ENCODE data around the gene CDH3.
A peak's percentile ranks its signal among the peaks of the same experiment; 100 is the strongest.

Gene CDH3

GRCh38 chr16:68655806-68656205, 10.7 kb downstream of the CDH3 start:
- no peak for DNase-seq

DNA sequence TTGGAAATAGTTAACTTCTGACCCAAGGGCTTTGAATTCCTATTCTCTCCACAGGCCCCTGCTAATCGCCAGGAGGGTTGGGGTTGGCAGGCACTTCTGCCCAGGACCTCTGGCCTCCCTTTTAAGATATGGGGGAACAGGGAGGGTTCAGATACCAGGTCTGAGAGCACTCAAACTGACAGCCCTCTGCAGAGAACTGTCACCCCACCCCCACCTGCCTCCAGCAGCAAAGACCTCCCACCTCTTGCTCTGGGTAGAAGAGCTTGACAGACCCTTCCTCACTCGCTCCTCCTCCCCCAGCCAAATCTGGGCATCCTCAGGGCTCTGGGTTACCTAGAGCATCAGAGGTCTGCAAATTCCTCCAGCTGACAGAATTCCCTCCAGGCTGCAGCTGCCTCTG, 11.6 kb downstream of the CDH3 start:
- no peak for DNase-seq

GRCh38 chr16:68658341-68658973, 13.3 kb downstream of the CDH3 start:
- DNase-seq = no peak

DNA sequence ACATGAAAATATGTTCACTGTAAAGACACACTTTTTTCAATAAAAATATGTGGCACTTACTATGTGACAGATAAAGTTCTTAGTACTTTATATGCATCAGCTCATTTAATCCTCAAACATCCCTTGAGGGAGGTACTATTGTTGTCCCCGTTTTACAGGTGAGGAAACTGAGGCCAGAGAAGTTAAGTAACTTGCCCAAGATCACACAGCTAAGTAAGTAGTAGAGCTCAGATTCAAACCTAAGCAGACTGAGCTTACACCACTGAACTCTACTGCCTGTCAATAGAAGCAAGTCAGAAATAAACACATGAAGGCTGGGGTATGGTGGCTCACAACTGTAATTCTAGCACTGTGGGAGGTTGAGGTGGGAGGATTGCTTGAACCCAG, 13.9 kb downstream of the CDH3 start:
- no peak for DNase-seq

GRCh38 chr16:68659412-68660358, 14.6 kb downstream of the CDH3 start:
- no peak for DNase-seq

- DNase-seq = no peak
Measured at GRCh38 chr16:68660359-68660795, 15.3 kb downstream of the CDH3 start.

- DNase-seq = no peak
Measured at GRCh38 chr16:68662035-68662434, 16.9 kb downstream of the CDH3 start.

DNA sequence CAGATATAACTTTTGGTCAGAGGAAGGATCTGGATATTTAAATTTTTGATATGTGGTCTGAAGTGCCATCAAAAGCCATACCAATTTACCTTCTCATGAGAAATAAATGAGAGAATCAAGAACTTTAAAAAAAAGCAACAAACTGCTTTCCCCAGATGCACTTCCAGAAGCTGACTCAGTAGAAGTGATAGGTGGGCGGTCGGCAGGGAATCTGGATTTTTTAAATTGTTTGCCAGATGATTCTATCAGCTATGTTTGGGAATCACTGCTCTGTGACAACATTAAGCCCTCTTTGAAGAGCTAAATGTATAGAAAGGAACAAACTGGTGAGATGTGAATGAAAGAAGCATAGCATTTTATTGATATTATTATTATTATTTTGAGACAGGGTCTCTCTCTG, 19.2 kb downstream of the CDH3 start:
- no peak for DNase-seq

DNA sequence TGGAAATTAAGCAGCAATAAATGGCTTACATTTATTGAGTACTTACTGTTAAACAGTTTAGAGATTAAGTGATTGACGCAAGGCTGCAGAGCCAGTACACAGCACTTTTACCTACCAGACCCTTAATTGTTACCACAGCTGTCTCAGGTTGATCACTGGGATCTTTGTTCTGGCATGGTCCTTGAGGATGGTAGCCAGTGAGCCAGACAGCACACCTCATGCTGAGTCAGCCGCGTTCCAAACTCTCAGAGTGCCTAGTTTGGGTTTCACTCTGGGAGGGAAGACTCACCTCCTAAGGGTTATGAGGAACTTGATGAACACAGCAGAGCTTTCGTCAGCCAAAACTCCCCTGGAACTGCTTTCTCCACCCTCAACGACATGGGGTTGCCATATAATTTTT, 20.4 kb downstream of the CDH3 start:
- no peak for DNase-seq

GRCh38 chr16:68668266-68668665, 23.2 kb downstream of the CDH3 start:
- DNase-seq = no peak

DNA sequence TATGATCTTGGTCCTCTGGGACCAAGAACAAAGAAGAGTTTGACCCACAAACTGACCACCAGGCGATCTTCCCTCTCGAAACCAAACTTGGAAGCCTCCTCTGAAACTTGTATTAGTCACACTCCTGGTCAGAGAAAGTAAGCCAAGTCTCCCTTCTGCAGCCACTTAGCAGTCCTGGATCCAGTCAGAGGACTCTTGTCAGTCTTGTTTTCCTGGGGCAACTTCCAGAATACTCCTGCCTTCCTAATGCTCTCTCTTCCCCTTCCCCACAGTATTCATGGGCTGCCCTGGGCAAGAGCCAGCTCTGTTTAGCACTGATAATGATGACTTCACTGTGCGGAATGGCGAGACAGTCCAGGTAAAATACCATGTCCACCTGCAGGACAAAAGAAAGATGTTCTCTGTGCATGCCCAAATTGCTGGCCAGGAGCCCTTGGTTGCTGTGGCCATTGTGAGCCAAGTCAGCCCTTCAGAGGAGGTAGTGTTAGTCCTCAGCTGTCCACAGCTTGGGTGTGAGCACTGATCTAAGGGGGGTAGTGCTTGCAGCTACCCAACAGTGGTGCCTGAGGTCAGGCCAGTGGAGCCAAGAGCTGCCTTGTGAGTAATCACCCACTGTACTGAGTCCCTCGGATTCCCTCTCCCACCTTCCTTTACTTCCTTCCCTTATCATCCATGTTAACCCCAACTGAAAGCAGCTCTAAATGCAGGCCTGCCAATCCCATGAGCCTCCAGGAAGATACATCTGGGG, 31.2 kb downstream of the CDH3 start:
- DNase-seq = no peak

DNA sequence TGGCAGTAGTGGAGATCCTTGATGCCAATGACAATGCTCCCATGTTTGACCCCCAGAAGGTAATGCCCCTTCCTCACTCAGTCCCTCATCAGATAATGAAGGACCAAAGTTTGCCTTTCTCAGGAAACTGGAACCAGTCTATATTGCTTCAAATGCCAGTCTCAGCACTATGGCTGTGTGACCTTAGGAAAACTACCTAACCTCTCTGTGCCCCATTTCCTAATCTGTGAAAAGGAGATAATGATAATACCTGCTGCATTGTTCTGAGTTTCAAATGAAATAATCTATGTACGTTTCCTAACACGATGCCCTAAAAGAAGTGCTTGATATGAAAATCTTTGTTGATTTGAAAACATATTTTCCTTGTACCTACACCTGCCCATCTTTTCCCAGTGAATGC, 35.9 kb downstream of the CDH3 start:
- no peak for DNase-seq

GRCh38 chr16:68685685-68686478, 40.8 kb downstream of the CDH3 start:
- DNase-seq = no peak

DNA sequence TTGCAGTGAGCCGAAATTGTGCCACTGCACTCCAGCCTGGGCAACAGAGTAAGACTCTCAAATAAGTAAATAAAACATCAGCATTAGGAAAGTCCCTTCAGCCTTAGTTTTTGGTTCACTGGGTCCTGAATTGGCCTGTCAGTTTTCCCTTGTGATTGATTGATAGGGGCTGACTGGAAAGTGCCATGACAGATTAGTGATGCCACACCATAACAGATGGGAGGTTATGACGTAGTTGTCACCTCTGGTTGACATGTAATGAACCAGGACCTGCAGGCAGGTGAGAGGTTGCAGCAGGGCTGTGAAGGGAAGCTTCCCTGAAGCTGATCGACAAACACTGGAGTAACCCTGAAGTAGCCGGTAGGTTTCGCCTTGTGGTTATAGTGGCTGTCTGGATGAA, 41.8 kb downstream of the CDH3 start:
- no peak for DNase-seq

DNA sequence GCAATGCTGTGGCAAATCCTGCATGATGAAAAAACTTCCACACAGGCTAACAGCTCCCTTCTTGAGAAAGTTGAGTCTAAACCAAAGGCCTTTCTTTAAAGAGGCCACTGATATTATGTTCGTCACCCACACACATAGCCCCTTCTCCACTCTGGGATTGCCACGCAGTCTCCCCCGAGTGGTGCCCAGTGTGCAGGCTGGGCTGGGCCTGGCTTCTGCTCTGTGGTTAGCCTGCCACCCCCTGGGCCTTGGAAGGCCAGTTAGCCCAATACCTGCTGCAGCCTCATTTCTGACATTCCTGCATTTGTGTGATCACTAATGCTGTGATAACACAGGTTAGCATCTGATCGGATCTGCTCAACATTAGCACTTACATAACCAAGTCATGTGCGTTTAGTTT, 44.8 kb downstream of the CDH3 start:
- no peak for DNase-seq

DNA sequence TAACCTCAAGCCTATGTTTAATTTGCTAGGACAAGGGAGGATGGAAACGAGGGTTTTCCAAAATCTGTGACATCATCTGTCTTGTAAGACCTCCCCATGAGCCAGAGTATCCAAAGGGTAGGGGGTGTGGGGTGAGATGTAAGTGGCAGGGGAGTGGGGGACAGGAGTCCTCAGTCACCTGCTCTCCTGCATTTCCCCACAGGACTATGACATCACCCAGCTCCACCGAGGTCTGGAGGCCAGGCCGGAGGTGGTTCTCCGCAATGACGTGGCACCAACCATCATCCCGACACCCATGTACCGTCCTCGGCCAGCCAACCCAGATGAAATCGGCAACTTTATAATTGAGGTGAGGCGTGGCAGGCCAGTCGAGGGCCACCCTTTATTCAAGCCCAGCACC, 50.5 kb downstream of the CDH3 start:
- DNase-seq = no peak

GRCh38 chr16:68696514-68696913, 51.4 kb downstream of the CDH3 start:
- no peak for DNase-seq

- DNase-seq = no peak
Measured at GRCh38 chr16:68698091-68698490, 53.0 kb downstream of the CDH3 start.

DNA sequence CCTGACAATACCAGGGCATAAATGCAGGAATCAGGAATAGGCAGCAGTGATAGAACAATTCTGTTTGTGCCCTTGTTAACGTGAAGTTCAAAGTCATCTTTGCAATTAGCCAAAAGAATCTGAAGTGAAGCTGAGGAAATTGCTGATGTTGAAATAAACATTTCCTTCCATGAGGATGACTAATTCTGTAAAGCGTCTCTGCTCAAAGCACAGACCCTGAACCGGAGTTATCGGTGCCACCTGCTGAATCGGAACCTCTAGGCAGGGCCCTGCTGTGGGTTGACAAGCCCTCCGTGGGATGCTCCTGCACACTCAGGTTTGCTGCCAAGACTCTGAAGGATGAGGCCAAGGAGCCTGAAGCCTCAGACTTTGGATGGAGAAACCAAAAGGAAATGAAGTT, 55.0 kb downstream of the CDH3 start:
- no peak for DNase-seq

DNA sequence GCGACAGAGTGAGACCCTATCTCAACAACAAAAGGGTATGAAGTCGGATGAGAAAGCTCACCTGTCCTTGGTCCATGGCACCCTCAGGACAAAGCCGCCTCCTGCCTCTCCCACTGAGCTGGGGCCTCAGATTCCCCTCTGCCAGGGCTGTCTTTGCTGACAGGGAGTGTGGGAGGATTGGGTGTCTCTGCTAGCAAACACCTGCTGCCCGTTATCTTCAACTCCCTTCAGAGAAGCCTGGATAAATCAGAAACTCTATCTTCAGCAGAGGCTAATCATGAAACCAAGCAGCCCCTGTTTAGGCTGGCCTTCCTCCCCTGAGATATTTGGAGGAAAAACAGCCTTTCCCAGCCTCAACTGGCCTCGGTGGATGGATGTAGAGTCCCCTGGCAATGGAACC, 55.7 kb downstream of the CDH3 start:
- DNase-seq = no peak

GRCh38 chr16:68704232-68704867, 59.2 kb downstream of the CDH3 start:
- peak; percentile 84 for DNase-seq

Data from NCI-H82 (cell line).